SK-N-SH (cell line): ENCODE data around the gene CTXN3.
"Not testable (repeated sequence)": the region's sequence is repeated elsewhere in the genome, so short reads cannot be mapped to it uniquely, and the experiment has no call there.

Source experiments
- CTCF ChIP-seq: fragments of 200-600 bp; sonication (generic); IDR thresholded peaks from 2 replicates; pipeline ENCODE4 v1.6.1; 2017; ENCODE audit warnings: antibody characterized with exemption, mild to moderate bottlenecking, moderate library complexity
- EP300 ChIP-seq, 2 experiments: IDR thresholded peaks; 2 replicates each; pipeline versions ENCODE4 v1.4.0 to v1.6.1; 2012; ENCODE audit warnings: borderline replicate concordance in 1 of 2, low read depth in 1 of 2, low read length in 1 of 2
- FOXM1 ChIP-seq: IDR thresholded peaks from 2 replicates; pipeline ENCODE4 v1.4.0; 2012; ENCODE audit warnings: low read depth, mild to moderate bottlenecking
- GABPA ChIP-seq: IDR thresholded peaks from 2 replicates; pipeline ENCODE4 v1.4.0; 2012; ENCODE audit warnings: low read depth, mild to moderate bottlenecking
- POLR2AphosphoS5 ChIP-seq: IDR thresholded peaks from 2 replicates; pipeline ENCODE4 v1.6.1; 2012; ENCODE audit warnings: low read depth, low read length
- YY1 ChIP-seq: IDR thresholded peaks from 2 replicates; pipeline ENCODE4 v1.4.0; 2012; ENCODE audit warnings: low read depth, mild to moderate bottlenecking

DNA sequence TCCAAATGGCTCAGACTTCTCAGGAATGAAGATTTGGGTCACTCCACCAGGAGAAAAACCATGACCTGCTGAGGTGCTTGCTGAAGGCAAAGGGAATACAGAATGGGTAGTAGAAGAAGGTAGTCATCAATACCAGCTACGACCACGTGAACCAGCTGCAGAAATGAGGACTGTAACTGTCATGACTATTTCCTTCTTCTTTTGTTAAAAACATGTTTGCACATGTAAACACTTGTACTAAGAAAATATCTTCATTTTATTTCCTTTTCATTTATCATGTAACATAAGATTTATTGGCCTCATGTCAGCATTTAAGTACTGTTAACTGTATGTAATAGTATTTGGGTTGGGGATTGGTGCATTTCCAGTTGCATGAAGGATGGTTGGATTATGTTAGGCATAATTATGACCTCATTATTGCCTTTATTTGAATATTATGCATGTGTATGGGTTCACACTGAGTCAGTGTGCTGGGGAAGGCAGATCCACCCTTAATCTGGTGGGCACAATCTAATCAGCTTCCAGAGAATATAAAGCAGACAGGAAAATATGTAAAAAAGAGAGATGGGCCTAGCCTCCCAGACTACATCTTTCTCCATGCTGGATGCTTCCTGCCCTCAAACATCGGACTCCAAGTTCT lies 30.9 kb downstream of the CTXN3 start:
- TF ChIP-seq EP300 (IDR thresholded peaks at IDR 0.05; ENCODE audit: borderline replicate concordance in 1 of 2, low read depth in 1 of 2, low read length in 1 of 2); CTCF; FOXM1; GABPA; YY1; POLR2AphosphoS5: not testable (repeated sequence)
